GM21360 (cell line): Measurements from ENCODE around the gene TMEM82.
"Not testable (repeated sequence)": the region's sequence is repeated elsewhere in the genome, so short reads cannot be mapped to it uniquely, and the experiment has no call there.

Experiments
- ATAC-seq: cut with Tn5 transposase; IDR thresholded peaks from one replicate; pipeline ENCODE4 v1.9.1; 2021; ENCODE audit warnings: mild to moderate bottlenecking, moderate library complexity; ENCODE audit not compliant: unreplicated experiment

Gene TMEM82

GRCh38 chr1:15742339-15742801, at the start of gene TMEM82:
Gene TMEM82 (plus strand): TSS chr1:15742499. CDS start chr1:15742560, 61 bp downstream.
- ATAC-seq: no peak

- ATAC-seq: no peak
Observed at GRCh38 chr1:15693371-15693770, 48.9 kb upstream of the TMEM82 start.

- ATAC-seq: peak; percentile 88
Observed at GRCh38 chr1:15696956-15697521, 45.3 kb upstream of the TMEM82 start.

GRCh38 chr1:15698201-15698600, 44.1 kb upstream of the TMEM82 start:
- ATAC-seq: no peak

DNA sequence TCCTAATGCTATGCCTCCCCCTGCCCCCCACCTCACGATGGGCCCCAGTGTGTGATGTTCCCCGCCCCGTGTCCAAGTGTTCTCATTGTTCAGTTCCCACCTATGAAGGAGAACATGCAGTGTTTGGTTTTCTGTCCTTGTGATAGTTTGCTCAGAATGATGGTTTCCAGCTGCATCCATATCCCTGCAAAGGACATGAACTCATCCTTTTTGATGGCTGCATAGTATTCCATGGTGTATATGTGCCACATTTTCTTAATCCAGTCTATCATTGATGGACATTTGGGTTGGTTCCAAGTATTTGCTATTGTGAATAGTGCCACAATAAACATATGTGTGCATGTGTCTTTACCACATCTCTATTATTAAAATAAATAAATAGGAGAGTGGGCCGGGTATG, 43.0 kb upstream of the TMEM82 start:
- ATAC-seq: not testable (repeated sequence)

- no peak for ATAC-seq
Observed at GRCh38 chr1:15700508-15700907, 41.8 kb upstream of the TMEM82 start.

DNA sequence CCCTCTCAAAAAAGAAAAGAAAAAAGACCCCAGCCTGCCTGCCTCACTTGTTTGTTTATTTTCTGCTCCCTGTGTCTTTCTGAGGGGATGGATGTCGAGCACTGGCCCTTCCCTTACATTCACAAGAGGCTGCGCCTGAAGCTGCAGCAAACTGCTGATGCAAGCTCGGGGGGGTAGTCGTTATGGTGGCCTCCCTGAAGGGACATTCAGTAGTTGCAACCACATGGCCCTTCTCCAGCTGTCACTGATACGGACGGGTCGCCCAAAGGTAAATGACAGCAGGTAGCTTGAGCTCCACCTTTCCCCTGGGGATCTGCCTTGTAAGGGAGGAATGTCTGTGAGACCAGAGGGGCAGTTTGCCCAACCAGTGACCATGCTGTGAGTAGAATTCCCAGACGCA, 40.5 kb upstream of the TMEM82 start:
- no peak for ATAC-seq

GRCh38 chr1:15702722-15703550, 39.4 kb upstream of the TMEM82 start:
- ATAC-seq: no peak

DNA sequence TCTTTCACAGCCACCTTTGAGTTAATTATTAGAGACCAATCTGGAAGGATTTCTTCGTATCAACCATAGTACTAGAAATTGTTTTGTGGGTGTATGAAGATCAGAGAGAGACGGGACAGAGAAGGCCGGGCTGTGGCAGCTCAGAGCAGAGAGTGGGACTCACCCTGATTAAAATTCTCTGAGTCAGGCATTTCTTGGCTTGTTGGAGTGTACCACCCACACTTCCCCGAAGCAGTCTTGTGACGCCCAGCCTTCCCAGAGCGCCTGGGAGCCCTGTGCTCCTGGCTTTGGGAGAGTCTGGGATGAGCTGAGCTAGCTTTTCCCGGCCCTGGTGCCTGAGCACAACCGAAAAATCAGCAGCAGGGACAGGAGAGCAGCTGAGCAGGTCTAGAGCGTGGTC, 38.7 kb upstream of the TMEM82 start:
- ATAC-seq: no peak

- no peak for ATAC-seq
Observed at GRCh38 chr1:15704526-15705183, 37.6 kb upstream of the TMEM82 start.

DNA sequence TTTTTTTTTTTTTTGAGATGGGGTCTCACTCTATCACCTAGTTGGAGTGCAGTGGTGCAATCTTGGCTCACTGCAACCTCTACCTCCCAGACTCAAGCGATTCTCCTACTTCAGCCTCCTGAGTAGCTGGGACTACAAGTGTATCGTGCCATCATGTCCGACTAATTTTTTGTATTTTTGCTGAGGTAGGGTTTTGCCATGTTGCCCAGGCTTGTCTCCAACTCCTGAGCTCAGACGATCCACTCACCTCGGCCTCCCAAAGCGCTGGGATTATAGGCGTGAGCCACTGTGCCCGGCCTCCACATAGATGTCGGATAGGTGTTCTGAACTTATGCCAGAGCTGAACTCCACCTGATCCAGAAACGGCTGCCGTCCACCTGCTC, 37.1 kb upstream of the TMEM82 start:
- no peak for ATAC-seq

DNA sequence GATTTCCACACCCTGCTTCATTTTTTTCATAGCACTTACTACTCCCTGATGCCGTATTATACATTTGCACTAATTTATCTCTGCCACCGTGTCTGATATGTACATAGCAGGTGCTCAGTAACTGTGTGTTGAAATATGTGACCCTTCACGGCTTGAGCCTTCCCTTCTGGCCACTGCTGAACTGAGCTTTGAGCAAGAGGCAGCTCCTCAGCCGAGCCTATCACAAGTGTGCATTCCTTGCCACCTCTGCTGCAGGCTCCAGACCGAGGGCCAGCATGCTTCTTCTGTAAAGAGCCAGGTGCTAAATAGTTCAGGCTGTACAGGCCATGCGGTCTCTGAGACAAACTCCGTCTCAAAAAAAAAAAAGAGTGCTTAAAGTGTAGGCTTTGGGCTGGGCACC, 35.5 kb upstream of the TMEM82 start:
- ATAC-seq: no peak

- ATAC-seq: no peak
Observed at GRCh38 chr1:15707239-15707925, 34.9 kb upstream of the TMEM82 start.

DNA sequence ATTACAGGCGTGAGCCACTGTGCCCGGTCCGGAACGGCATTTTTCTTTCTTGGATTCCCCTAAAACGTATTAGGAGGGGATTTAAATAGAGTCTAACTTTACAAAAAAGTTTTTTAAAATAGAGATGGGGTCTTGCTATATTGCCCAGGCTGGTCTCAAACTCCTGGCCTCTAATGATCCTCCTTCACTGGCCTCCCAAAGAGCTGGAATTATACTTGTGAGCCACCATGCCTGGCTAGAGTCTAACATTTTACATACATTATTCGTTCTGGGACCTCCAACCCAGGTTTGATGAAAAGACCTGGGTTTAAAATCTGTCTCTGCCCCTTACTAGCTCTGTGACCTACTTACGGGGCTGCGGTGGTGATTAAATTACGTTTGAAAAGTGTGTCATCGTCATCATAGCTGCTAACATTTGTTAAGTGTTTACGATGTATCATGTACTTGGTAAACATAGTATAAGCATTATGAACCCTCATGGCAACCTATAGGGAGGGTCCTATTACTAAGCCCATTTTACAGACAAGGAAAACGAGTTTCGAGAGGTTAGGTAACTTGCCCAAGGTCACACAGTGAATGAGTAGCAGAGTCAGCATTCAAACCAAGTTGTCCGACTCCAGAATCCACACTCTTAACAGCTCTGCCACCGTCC, 33.7 kb upstream of the TMEM82 start:
- no peak for ATAC-seq

DNA sequence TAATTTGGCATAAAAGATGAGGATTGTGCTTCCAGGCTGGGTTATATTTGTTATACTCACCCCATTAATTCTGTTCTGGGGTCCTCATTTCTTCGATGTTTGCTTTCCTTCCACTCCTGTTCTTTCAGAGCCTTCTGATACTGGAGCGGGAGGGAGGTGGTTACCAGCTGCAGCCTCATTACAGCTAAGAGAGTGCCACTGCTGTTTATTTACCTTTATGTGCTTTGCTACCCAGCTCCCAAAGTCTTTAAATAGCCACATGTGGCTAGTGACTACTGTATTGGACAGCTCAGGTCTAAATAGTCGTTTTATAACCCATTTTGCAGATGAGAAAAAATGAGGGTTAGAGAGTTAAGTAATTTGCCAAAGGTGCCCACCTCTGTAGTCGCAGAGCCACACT, 33.1 kb upstream of the TMEM82 start:
- ATAC-seq: no peak

DNA sequence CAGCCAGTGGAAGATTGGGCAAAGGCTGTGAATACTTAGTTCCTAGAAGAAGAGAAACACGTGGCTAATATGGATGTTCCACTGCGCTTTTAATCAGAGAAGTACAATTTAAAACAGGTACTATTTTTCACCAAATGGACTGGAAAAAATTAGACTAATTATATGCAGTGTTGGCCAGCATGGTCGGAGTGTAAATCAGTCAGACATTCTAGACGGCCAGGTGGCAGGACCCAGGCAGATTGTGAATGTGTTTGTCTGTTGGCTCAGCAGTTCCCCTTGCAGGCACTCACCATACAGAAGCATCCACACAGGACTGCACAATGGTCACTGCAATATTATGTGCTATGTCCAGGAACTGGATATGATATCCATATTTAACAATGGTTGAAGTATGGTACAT, 30.1 kb upstream of the TMEM82 start:
- no peak for ATAC-seq

- ATAC-seq: no peak
Observed at GRCh38 chr1:15714406-15715136, 27.7 kb upstream of the TMEM82 start.

GRCh38 chr1:15717418-15718125, 24.7 kb upstream of the TMEM82 start:
- ATAC-seq: no peak

GRCh38 chr1:15718199-15718601, 24.1 kb upstream of the TMEM82 start:
- ATAC-seq: no peak
